GM12874 (cell line): ENCODE measurements around the gene COQ5.
A peak's percentile ranks its signal among the peaks of the same experiment; 100 is the strongest.

Source experiments
- TF ChIP-seq, protein P1 (sequence below): IDR thresholded peaks from 2 replicates; pipeline ENCODE4 v1.5.1; 2011; ENCODE audit warnings: low read depth, mild to moderate bottlenecking, control low read depth, low read length, moderate library complexity; ENCODE audit not compliant: insufficient read depth

The COQ5 gene

DNA sequence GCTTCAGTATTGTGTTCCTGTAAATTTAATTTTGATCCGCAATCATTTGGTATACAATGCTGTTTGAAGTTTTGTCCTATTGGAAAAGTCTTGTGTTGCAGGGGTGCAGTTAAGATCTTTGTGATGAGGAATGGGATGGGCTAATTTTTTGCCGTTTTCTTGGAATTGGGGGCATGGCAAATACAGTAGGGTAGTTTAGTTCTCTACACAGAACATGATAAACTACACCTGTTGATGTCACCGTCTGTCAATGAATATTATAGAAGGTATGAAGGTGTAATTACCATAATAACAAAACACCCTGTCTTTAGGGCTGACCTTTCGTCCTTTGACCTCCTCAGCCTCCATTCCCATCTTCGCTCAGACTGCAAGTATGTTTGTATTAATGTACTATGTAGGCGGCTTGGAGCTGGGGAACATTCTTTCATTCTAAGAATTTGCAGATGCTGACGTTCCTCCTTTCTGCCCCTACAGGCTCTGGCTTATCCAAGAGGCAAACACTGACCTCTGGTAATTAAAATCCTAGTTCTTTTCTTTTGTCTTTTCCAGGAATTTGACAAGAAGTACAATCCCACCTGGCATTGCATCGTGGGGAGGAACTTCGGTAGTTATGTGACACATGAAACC lies 31.3 kb downstream of the COQ5 start:
- TF ChIP-seq, protein P1, sequence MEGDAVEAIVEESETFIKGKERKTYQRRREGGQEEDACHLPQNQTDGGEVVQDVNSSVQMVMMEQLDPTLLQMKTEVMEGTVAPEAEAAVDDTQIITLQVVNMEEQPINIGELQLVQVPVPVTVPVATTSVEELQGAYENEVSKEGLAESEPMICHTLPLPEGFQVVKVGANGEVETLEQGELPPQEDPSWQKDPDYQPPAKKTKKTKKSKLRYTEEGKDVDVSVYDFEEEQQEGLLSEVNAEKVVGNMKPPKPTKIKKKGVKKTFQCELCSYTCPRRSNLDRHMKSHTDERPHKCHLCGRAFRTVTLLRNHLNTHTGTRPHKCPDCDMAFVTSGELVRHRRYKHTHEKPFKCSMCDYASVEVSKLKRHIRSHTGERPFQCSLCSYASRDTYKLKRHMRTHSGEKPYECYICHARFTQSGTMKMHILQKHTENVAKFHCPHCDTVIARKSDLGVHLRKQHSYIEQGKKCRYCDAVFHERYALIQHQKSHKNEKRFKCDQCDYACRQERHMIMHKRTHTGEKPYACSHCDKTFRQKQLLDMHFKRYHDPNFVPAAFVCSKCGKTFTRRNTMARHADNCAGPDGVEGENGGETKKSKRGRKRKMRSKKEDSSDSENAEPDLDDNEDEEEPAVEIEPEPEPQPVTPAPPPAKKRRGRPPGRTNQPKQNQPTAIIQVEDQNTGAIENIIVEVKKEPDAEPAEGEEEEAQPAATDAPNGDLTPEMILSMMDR, result no peak

DNA sequence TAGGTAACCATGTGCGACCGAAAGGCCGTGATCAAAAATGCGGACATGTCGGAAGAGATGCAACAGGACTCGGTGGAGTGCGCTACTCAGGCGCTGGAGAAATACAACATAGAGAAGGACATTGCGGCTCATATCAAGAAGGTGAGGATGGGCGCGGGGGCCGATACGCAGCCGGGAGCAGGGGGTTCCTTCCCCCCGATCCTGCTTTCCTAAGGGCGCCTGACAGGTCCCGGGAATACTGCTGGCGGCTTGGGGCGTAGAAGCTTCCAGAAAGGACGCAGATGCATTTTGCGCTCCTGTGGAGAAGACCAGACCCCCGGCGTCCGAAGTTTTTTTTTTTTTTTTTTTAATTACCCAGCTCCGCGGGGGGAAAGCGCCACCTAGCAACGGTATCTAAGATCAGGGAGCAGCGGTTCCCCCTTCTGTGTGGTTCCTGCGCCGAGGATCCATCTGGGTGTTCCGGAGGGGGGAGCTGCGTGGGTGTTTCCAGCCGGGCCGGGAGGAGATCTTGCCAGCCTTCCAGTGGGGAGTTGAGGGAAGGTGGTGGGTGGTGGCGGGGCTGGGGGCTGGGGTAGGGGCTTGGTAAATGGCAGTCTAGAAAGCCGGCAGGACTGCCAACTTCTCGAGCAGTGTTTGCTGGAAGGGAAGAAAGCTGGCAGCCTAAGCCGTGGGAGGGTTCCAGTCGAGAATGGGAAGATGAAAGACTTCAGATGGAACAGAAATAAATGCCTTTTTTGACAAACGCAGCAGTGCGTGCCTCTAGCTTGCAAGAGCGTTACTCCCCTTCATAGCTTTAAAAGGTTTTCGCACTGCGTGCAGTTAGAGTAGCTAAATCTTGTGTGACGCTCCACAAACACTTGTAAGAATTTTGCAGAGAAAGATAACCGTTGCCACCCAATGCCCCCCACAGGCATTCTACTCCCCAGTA lies 32.3 kb downstream of the COQ5 start:
- TF ChIP-seq, protein P1, result peak; percentile 14; the same call in 1 of the 2 replicates

DNA sequence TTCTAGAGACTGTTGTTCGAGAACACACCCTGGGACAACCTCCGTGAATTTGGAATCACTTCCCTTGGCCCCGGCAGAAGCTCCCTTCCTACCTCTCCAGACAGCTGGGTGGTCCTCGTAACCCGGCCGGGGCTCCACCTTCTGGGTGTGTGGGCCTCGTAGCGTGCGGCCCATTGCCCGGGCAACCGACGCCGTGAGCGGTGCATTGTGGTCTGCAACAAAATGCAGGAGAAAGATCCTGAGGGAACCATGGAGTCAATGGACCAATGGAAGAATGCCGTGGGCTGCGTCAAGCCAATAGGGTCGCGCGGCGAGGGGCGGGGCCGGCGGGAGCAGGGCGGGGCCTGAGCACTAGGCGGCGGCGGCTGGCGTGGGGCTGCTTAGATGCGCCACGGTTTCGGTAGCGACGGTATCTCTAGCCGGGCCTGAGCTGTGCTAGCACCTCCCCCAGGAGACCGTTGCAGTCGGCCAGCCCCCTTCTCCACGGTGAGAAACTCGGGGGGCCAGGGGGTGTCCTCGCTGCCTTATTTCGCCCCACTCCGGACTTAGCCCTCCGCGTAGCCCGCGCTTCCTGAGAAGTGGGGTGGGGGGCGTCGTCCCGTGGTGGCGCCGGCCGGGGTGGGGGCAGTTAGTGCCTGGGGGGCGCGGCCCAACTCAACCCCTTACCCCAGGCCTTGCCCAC lies 33.1 kb downstream of the COQ5 start, which contains the start of gene DYNLL1:
Gene DYNLL1 (plus strand): TSS at position 383 of the 682 bp plus-strand sequence. CDS start 309 bp downstream, outside the sequence.
- TF ChIP-seq, protein P1, result no peak

DNA sequence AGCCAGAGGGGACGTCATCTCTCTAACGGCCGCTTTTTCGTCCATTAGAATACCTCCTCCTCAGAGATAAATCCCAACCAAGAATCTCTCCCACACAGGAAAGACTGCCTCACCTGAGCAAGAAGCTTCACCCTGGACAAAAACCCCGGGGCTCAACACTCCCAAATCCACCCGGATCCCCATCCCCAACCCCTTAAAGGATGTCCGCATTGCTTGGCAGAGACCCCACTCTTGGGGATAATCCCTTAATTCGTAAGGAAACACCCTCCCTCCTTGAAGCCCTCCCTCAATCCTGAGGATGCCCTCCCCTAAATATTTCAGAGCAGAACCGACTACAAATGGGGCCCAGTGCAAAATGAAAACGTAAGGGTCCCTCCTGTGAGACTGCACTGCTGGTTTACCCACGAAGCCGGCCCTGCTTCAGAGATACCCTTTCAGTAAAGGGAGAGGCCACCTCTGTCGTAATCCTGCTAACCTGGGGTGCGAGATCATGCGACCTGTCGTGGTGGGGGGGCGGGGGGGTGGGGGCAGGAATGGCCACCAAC lies 33.7 kb downstream of the COQ5 start:
- TF ChIP-seq, protein P1, result no peak

DNA sequence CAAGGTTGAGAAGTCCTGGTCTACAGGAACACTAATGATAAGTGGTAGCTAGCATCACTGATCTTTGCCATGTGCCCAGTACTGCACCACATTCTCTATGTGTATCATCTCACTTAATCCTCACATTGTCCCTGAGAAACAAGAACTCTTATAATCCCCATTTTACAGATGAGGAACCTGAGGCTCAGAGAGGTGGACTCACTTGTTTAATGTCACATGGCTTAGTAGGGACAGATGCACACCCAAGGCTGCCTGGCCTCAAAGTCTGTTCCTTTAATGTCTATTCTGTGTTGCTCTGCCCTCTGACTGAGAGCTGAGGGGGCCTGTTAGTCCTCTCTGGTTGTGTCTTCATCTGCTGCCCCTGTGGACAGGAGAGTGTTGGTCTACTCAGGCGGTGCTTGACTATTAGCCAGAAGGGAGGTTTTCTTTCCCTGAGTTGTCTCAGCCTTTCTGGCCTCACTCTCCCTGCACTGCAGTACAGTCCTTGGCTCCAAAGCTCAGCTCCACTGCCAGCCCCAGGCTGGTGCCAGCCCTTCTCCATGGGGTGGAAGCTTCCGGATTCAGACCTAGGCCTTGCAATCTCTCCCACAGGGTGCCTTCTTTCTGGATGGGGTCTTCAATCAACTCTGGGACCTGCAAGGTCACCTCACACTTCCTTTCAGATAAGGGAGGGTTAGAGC lies 38.0 kb downstream of the COQ5 start:
- TF ChIP-seq, protein P1, result no peak

DNA sequence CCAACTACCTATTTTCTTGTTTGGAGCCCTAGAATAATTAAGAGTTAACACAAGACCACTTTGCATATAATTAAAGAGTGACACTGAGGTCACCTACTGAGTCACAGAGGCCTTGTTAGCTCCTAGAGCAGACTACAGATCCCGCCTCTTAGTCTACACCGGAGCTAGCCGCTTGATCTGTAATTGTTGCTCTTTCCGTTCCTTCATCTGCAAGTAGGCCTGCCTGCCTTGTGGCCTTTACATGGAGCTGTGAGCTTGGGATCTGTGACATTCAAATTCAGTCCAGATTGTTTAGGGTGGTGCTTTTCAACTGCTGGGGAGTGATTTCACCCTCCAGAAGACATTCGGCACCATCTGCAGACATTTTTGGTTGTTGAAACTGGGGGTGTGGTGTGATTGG lies 38.6 kb downstream of the COQ5 start:
- TF ChIP-seq, protein P1, result no peak
